RWPE2 (cell line): ENCODE data around the gene KIDINS220.
A peak's percentile ranks its signal among the peaks of the same experiment; 100 is the strongest.

Experiments used
- ATAC-seq: fragments of 200-7000 bp; cut with Tn5 transposase; 3 replicates; pipeline ENCODE4 v1.9.1; 2021; ENCODE audit warnings: low read depth
- DNase-seq: peaks from one replicate; pipeline ENCODE4 v3.0.0-alpha.2; 2020; ENCODE audit warnings: low spot score
- H3K27ac ChIP-seq: fragments of 450-650 bp; 2 replicates; pipeline ENCODE4 v1.5.1; 2017; ENCODE audit warnings: mild to moderate bottlenecking; ENCODE audit not compliant: poor library complexity, severe bottlenecking
- H3K27me3 ChIP-seq: fragments of 250-450 bp; sonication (Bioruptor Pico); 2 replicates; pipeline ENCODE4 v1.5.1; 2021; ENCODE audit warnings: mild to moderate bottlenecking, moderate library complexity; ENCODE audit not compliant: insufficient read depth, poor library complexity, severe bottlenecking
- H3K36me3 ChIP-seq: fragments of 250-450 bp; sonication (Bioruptor Pico); 2 replicates; pipeline ENCODE4 v1.5.1; 2020; ENCODE audit warnings: low read depth, mild to moderate bottlenecking, moderate library complexity
- H3K4me1 ChIP-seq: fragments of 250-450 bp; sonication (Bioruptor Pico); 2 replicates; pipeline ENCODE4 v1.5.1; 2021; ENCODE audit warnings: mild to moderate bottlenecking, moderate library complexity; ENCODE audit not compliant: insufficient read depth, poor library complexity, severe bottlenecking
- H3K4me3 ChIP-seq: fragments of 250-450 bp; sonication (Bioruptor Pico); 2 replicates; pipeline ENCODE4 v1.5.1; 2021; ENCODE audit warnings: mild to moderate bottlenecking, moderate library complexity; ENCODE audit not compliant: severe bottlenecking
- H3K9me3 ChIP-seq: fragments of 250-450 bp; sonication (Bioruptor Pico); 2 replicates; pipeline ENCODE4 v1.5.1; 2021; ENCODE audit warnings: mild to moderate bottlenecking, moderate library complexity; ENCODE audit not compliant: severe bottlenecking
- CTCF ChIP-seq: fragments of 450-650 bp; IDR thresholded peaks from one replicate; pipeline ENCODE4 v1.5.1; 2017; ENCODE audit warnings: mild to moderate bottlenecking, moderate library complexity; ENCODE audit not compliant: poor library complexity, severe bottlenecking

Gene KIDINS220

GRCh38 chr2:8839189-8839965, 2.0 kb upstream of the KIDINS220 start:
- Histone ChIP-seq H3K9me3 (no peaks in the 10 kb centered on the region), H3K27ac (no peak overlapping the region), H3K27me3 (no peaks in the 10 kb centered on the region), H3K36me3 (no peaks in the 10 kb centered on the region), H3K4me3 (no peak overlapping the region), H3K4me1 (no peaks in the 10 kb centered on the region)
- no peak for TF ChIP-seq CTCF
- no peak for DNase-seq
- ATAC-seq, result no peak

GRCh38 chr2:8837795-8838140, 355 bp upstream of the KIDINS220 start:
- no peak overlapping the region for H3K27ac ChIP-seq
- peak; percentile 19; the same call in 2 of the 3 replicates for ATAC-seq
- H3K4me3 ChIP-seq, result peak overlapping the region; percentile 94

DNA sequence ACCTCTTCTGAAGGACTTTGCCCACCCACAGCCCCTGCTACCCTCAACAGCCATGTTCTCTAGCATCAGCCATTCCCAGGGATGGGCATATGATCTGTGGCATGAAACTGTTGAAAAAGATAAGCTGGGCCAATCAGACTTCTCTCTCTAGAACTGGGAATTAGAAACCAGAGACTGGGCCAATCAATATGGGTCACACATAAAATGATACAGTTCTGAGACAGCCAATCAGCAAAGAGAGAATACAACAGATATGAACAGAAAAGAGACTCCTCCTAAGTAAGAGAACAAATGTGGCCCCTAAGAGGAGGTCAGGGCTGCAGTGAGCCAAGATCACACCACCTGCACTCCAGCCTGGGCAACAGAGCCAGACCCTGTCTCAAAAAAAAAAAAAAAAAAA, 2.1 kb downstream of the KIDINS220 start:
- H3K27ac ChIP-seq, result no peak overlapping the region
- no peaks in the 10 kb centered on the region for H3K27me3 ChIP-seq
- DNase-seq, result no peak
- H3K4me3 ChIP-seq, result no peak overlapping the region
- no peak for ATAC-seq
- no peaks in the 10 kb centered on the region for H3K36me3 ChIP-seq
- H3K4me1 ChIP-seq, result no peaks in the 10 kb centered on the region
- no peaks in the 10 kb centered on the region for H3K9me3 ChIP-seq
- TF ChIP-seq CTCF, result no peak

More at GRCh38 chr2:8837795-8838140, 355 bp upstream of the KIDINS220 start:
- no peaks in the 10 kb centered on the region for H3K27me3 ChIP-seq
- H3K4me1 ChIP-seq, result no peaks in the 10 kb centered on the region
- no peaks in the 10 kb centered on the region for H3K9me3 ChIP-seq
- DNase-seq, result no peak
- no peaks in the 10 kb centered on the region for H3K36me3 ChIP-seq
- no peak for TF ChIP-seq CTCF

- ATAC-seq, result no peak
Measured at GRCh38 chr2:8833853-8834252, 3.6 kb downstream of the KIDINS220 start.

More at GRCh38 chr2:8833853-8834252, 3.6 kb downstream of the KIDINS220 start:
- no peak for TF ChIP-seq CTCF
- no peaks in the 10 kb centered on the region for H3K4me1 ChIP-seq
- no peak overlapping the region for H3K4me3 ChIP-seq
- no peaks in the 10 kb centered on the region for H3K9me3 ChIP-seq
- no peaks in the 10 kb centered on the region for H3K27me3 ChIP-seq
- no peak overlapping the region for H3K27ac ChIP-seq
- no peaks in the 10 kb centered on the region for H3K36me3 ChIP-seq
- no peak for DNase-seq
